Measurements from ENCODE around the gene INAFM2. TPM values are rescaled to one million over a fixed set of nuclear protein-coding genes. Genes with fewer than 3 reads are reported as not detected.

INAFM2 gene
- total and polyA plus RNA-seq, 10 of the 15 experiments (the other 5 are each of a cell fraction or from before 2014, with no cell fraction given), result 0.75 to 8.1 (median 3.9) TPM

Other genes starting within 250 kb of the INAFM2 start
Only the 7 nearest of the 14 such genes appear.
- not detected in 2 replicates for gene ANKRD63, start 40.6 kb upstream of the INAFM2 start, total RNA-seq (2014; rRNA removed)
- not detected in 2 replicates for gene ANKRD63, start 40.6 kb upstream of the INAFM2 start, total RNA-seq (2014; rRNA removed; fragmentation: Illumina TruSeq; extraction: Trizol)
- gene ANKRD63, start 40.6 kb upstream of the INAFM2 start, total RNA-seq (2021), result not detected in 2 replicates
- not detected in 2 replicates for gene ANKRD63, start 40.6 kb upstream of the INAFM2 start, polyA plus RNA-seq (2011; rRNA removed)
- not detected in 2 replicates for gene ANKRD63, start 40.6 kb upstream of the INAFM2 start, polyA plus RNA-seq (2014; fragmentation: Illumina TruSeq; extraction: Trizol)
- not detected for gene ANKRD63, start 40.6 kb upstream of the INAFM2 start, polyA plus RNA-seq (2014; fragmentation: Nextera tagmentation; extraction: Ambion mirVana)
- gene ANKRD63, start 40.6 kb upstream of the INAFM2 start, polyA plus RNA-seq (2014; rRNA removed), result not detected in 2 replicates
- not detected for gene ANKRD63, start 40.6 kb upstream of the INAFM2 start, polyA plus RNA-seq (2016; fragmentation: Nextera tagmentation; extraction: Ambion mirVana)
- gene PLCB2, start 15.8 kb upstream of the INAFM2 start, total RNA-seq (2014; rRNA removed), result 18.5 and 25.2 TPM in 2 replicates
- 13.2 and 13.9 TPM in 2 replicates for gene PLCB2, start 15.8 kb upstream of the INAFM2 start, total RNA-seq (2014; rRNA removed; fragmentation: Illumina TruSeq; extraction: Trizol)
- 33.8 and 39.4 TPM in 2 replicates for gene PLCB2, start 15.8 kb upstream of the INAFM2 start, total RNA-seq (2021)
- gene PLCB2, start 15.8 kb upstream of the INAFM2 start, polyA plus RNA-seq (2011; rRNA removed), result 0.88 and 1.2 TPM in 2 replicates
- gene PLCB2, start 15.8 kb upstream of the INAFM2 start, polyA plus RNA-seq (2014; fragmentation: Illumina TruSeq; extraction: Trizol), result 17.4 and 24.7 TPM in 2 replicates
- 1 to 10 TPM; 1.3 to 2.4 TPM for gene PLCB2, start 15.8 kb upstream of the INAFM2 start, polyA plus RNA-seq (2014; fragmentation: Nextera tagmentation; extraction: Ambion mirVana)
- 32.6 and 34.4 TPM in 2 replicates for gene PLCB2, start 15.8 kb upstream of the INAFM2 start, polyA plus RNA-seq (2014; rRNA removed)
- gene PLCB2, start 15.8 kb upstream of the INAFM2 start, polyA plus RNA-seq (2016; fragmentation: Nextera tagmentation; extraction: Ambion mirVana), result 1 to 10 TPM; 6.9 to 7.4 TPM
- gene CCDC9B, start 17.2 kb downstream of the INAFM2 start, total RNA-seq (2014; rRNA removed), result not detected in 2 replicates
- gene CCDC9B, start 17.2 kb downstream of the INAFM2 start, total RNA-seq (2014; rRNA removed; fragmentation: Illumina TruSeq; extraction: Trizol), result 0.04 and 0.05 TPM in 2 replicates
- gene CCDC9B, start 17.2 kb downstream of the INAFM2 start, total RNA-seq (2021), result 0.08 and 0.19 TPM in 2 replicates
- gene CCDC9B, start 17.2 kb downstream of the INAFM2 start, polyA plus RNA-seq (2011; rRNA removed), result not detected in 2 replicates
- gene CCDC9B, start 17.2 kb downstream of the INAFM2 start, polyA plus RNA-seq (2014; fragmentation: Illumina TruSeq; extraction: Trizol), result 0.01 and 0.11 TPM in 2 replicates
- gene CCDC9B, start 17.2 kb downstream of the INAFM2 start, polyA plus RNA-seq (2014; fragmentation: Nextera tagmentation; extraction: Ambion mirVana), result under 1 TPM in 1 of 2 experiments, not detected in 1; 0.02 TPM
- 0.05 TPM in 1 of 2 replicates, not detected in the other for gene CCDC9B, start 17.2 kb downstream of the INAFM2 start, polyA plus RNA-seq (2014; rRNA removed)
- not detected for gene CCDC9B, start 17.2 kb downstream of the INAFM2 start, polyA plus RNA-seq (2016; fragmentation: Nextera tagmentation; extraction: Ambion mirVana)
- not detected in 2 replicates for gene PHGR1, start 27.3 kb downstream of the INAFM2 start, total RNA-seq (2014; rRNA removed)
- not detected in 2 replicates for gene PHGR1, start 27.3 kb downstream of the INAFM2 start, total RNA-seq (2014; rRNA removed; fragmentation: Illumina TruSeq; extraction: Trizol)
- not detected in 2 replicates for gene PHGR1, start 27.3 kb downstream of the INAFM2 start, total RNA-seq (2021)
- not detected in 2 replicates for gene PHGR1, start 27.3 kb downstream of the INAFM2 start, polyA plus RNA-seq (2011; rRNA removed)
- gene PHGR1, start 27.3 kb downstream of the INAFM2 start, polyA plus RNA-seq (2014; fragmentation: Illumina TruSeq; extraction: Trizol), result not detected in 2 replicates
- not detected for gene PHGR1, start 27.3 kb downstream of the INAFM2 start, polyA plus RNA-seq (2014; fragmentation: Nextera tagmentation; extraction: Ambion mirVana)
- gene PHGR1, start 27.3 kb downstream of the INAFM2 start, polyA plus RNA-seq (2014; rRNA removed), result not detected in 2 replicates
- not detected for gene PHGR1, start 27.3 kb downstream of the INAFM2 start, polyA plus RNA-seq (2016; fragmentation: Nextera tagmentation; extraction: Ambion mirVana)
- not detected in 2 replicates for gene DISP2, start 34.5 kb downstream of the INAFM2 start, total RNA-seq (2014; rRNA removed)
- not detected in 2 replicates for gene DISP2, start 34.5 kb downstream of the INAFM2 start, total RNA-seq (2014; rRNA removed; fragmentation: Illumina TruSeq; extraction: Trizol)
- gene DISP2, start 34.5 kb downstream of the INAFM2 start, total RNA-seq (2021), result not detected in 2 replicates
- gene DISP2, start 34.5 kb downstream of the INAFM2 start, polyA plus RNA-seq (2011; rRNA removed), result not detected in 2 replicates
- 0.03 TPM in 1 of 2 replicates, not detected in the other for gene DISP2, start 34.5 kb downstream of the INAFM2 start, polyA plus RNA-seq (2014; fragmentation: Illumina TruSeq; extraction: Trizol)
- under 1 TPM; under 0.01 to 0.20 TPM for gene DISP2, start 34.5 kb downstream of the INAFM2 start, polyA plus RNA-seq (2014; fragmentation: Nextera tagmentation; extraction: Ambion mirVana)
- 0.01 TPM in 1 of 2 replicates, not detected in the other for gene DISP2, start 34.5 kb downstream of the INAFM2 start, polyA plus RNA-seq (2014; rRNA removed)
- gene DISP2, start 34.5 kb downstream of the INAFM2 start, polyA plus RNA-seq (2016; fragmentation: Nextera tagmentation; extraction: Ambion mirVana), result under 1 TPM in 1 of 2 experiments, not detected in 1; 0.12 TPM
- gene KNSTRN, start 59.0 kb downstream of the INAFM2 start, total RNA-seq (2014; rRNA removed), result 50.3 and 51.7 TPM in 2 replicates
- gene KNSTRN, start 59.0 kb downstream of the INAFM2 start, total RNA-seq (2014; rRNA removed; fragmentation: Illumina TruSeq; extraction: Trizol), result 63.4 and 72.1 TPM in 2 replicates
- gene KNSTRN, start 59.0 kb downstream of the INAFM2 start, total RNA-seq (2021), result 38.1 and 39.4 TPM in 2 replicates
- gene KNSTRN, start 59.0 kb downstream of the INAFM2 start, polyA plus RNA-seq (2011; rRNA removed), result 35.5 and 51.2 TPM in 2 replicates
- gene KNSTRN, start 59.0 kb downstream of the INAFM2 start, polyA plus RNA-seq (2014; fragmentation: Illumina TruSeq; extraction: Trizol), result 57.5 and 60.4 TPM in 2 replicates
- gene KNSTRN, start 59.0 kb downstream of the INAFM2 start, polyA plus RNA-seq (2014; fragmentation: Nextera tagmentation; extraction: Ambion mirVana), result 10 to 100 TPM; 30.3 to 37.3 TPM
- gene KNSTRN, start 59.0 kb downstream of the INAFM2 start, polyA plus RNA-seq (2014; rRNA removed), result 41.8 and 42.6 TPM in 2 replicates
- gene KNSTRN, start 59.0 kb downstream of the INAFM2 start, polyA plus RNA-seq (2016; fragmentation: Nextera tagmentation; extraction: Ambion mirVana), result 10 to 100 TPM; 63.3 to 64.5 TPM
- 31.4 and 32.5 TPM in 2 replicates for gene IVD, start 82.1 kb downstream of the INAFM2 start, total RNA-seq (2014; rRNA removed)
- gene IVD, start 82.1 kb downstream of the INAFM2 start, total RNA-seq (2014; rRNA removed; fragmentation: Illumina TruSeq; extraction: Trizol), result 23.3 and 25.3 TPM in 2 replicates
- gene IVD, start 82.1 kb downstream of the INAFM2 start, total RNA-seq (2021), result 49.2 and 51.7 TPM in 2 replicates
- gene IVD, start 82.1 kb downstream of the INAFM2 start, polyA plus RNA-seq (2011; rRNA removed), result 50.4 and 50.8 TPM in 2 replicates
- gene IVD, start 82.1 kb downstream of the INAFM2 start, polyA plus RNA-seq (2014; fragmentation: Illumina TruSeq; extraction: Trizol), result 40.5 and 40.6 TPM in 2 replicates
- gene IVD, start 82.1 kb downstream of the INAFM2 start, polyA plus RNA-seq (2014; fragmentation: Nextera tagmentation; extraction: Ambion mirVana), result 1 to 10 TPM; 5.3 to 8.2 TPM
- 51.3 and 55.2 TPM in 2 replicates for gene IVD, start 82.1 kb downstream of the INAFM2 start, polyA plus RNA-seq (2014; rRNA removed)
- 10 to 100 TPM; 57.7 to 59.8 TPM for gene IVD, start 82.1 kb downstream of the INAFM2 start, polyA plus RNA-seq (2016; fragmentation: Nextera tagmentation; extraction: Ambion mirVana)